ENCODE results near the gene CLMP. TPM values are rescaled to one million over a fixed set of nuclear protein-coding genes. Genes with fewer than 3 reads are reported as not detected.
A peak's percentile ranks its signal among the peaks of the same experiment; 100 is the strongest.

Gene CLMP
- total RNA-seq, 1 experiment from 2014 or later, result 3.2 TPM

GRCh38 chr11:123057661-123058305 lies 137.3 kb downstream of the CLMP start:
- Histone ChIP-seq H3K4me1 (ENCODE audit: control insufficient read depth in 1 of 2, insufficient read depth in 2 of 2, low read length in 2 of 2) (peaks cover 0 to 16% of the 10 kb centered on the region in 2 experiments; a peak in 2 of 4 replicates), H3K4me2 (ENCODE audit: low read length) (no peak overlapping the region), H3K9me3 (ENCODE audit: control insufficient read depth in 1 of 2, insufficient read depth in 1 of 2, low read depth in 1 of 2, low read length in 2 of 2) (no peaks in the 10 kb centered on the region), H4K20me1 (ENCODE audit: insufficient read depth) (peaks cover 59% of the 10 kb centered on the region; the same call in 1 of the 2 replicates), H3K27ac (ENCODE audit: low read depth, low read length) (no peak overlapping the region), H3K9me2 (ENCODE audit: insufficient read depth) (no peaks in the 10 kb centered on the region), H2AFZ (ENCODE audit: low read depth, low read length, poor library complexity, severe bottlenecking) (no peak overlapping the region), H3K27me3 (ENCODE audit: insufficient read depth, low read length) (no peaks in the 10 kb centered on the region), H3K9ac (ENCODE audit: low read length) (no peak overlapping the region), H3K36me3 (ENCODE audit: control insufficient read depth in 1 of 2, insufficient read depth in 2 of 2, low read length in 2 of 2) (peaks cover 34 to 66% of the 10 kb centered on the region in 2 experiments), H3K79me2 (ENCODE audit: insufficient read depth, low read length) (peaks cover 54% of the 10 kb centered on the region), H3K4me3 (replicated peaks in 1 of 2; ENCODE audit: low read depth in 1 of 2, low read length in 2 of 2) (no peak overlapping the region)
- intact Hi-C loops (cut with micrococcal nuclease), result loop anchor here (10.0 kb wide), 1 partner anchor 143 kb away; no protein-coding TSS in a partner anchor
- ChIA-PET POLR2A (interaction anchor here (1.5 kb wide), 3 partner anchors 10 to 32 kb away, joined by 4 to 7 read pairs (median 5); no protein-coding TSS in a partner anchor), CTCF (interaction anchor here (0.7 to 1.9 kb wide), 5 partner anchors 35 to 428 kb away, joined by 3 to 7 read pairs (median 4); no protein-coding TSS in a partner anchor), RAD21 (ENCODE audit: low non-redundant PET in 1 of 2, low total read pairs in 2 of 2, uncharacterized antibody in 2 of 2, unreplicated experiment in 2 of 2) (no interaction called here)
- ATAC-seq (no peak), DNase-seq (ENCODE audit: low read depth, low spot score) (no peak)
- no TSS peak for BruUV-seq (replicated peaks)
- TF ChIP-seq EZH2phosphoT487 (IDR thresholded peaks at IDR 0.05; ENCODE audit: borderline replicate concordance) (no peak), REST (IDR thresholded peaks at IDR 0.05; ENCODE audit: low read depth) (no peak), POLR2AphosphoS5 (IDR thresholded peaks at IDR 0.05; ENCODE audit: low read depth, low read length) (0 out of 2 replicates have a peak, but pooled peaks have one; percentile 9), EGR1 (IDR thresholded peaks at IDR 0.05; ENCODE audit: low read depth) (no peak), CBX3 (IDR thresholded peaks at IDR 0.05; ENCODE audit: low read depth) (no peak)

All from HCT116 (cell line).